HL-60/S4 treated with phorbol 12-myristate 13-acetate at 8.2 ng/mL for 4 days and 3 days (cell line): ENCODE measurements around the gene LHX1.

ENCODE experiments used
- in situ Hi-C: fragments of 300-500 bp; cut with MboI; formaldehyde crosslinking; loops from 2 replicates; pipeline ENCODE4 v1.15.0; 2022; ENCODE audit warnings: low sequenced_read_pairs

LHX1 gene

DNA sequence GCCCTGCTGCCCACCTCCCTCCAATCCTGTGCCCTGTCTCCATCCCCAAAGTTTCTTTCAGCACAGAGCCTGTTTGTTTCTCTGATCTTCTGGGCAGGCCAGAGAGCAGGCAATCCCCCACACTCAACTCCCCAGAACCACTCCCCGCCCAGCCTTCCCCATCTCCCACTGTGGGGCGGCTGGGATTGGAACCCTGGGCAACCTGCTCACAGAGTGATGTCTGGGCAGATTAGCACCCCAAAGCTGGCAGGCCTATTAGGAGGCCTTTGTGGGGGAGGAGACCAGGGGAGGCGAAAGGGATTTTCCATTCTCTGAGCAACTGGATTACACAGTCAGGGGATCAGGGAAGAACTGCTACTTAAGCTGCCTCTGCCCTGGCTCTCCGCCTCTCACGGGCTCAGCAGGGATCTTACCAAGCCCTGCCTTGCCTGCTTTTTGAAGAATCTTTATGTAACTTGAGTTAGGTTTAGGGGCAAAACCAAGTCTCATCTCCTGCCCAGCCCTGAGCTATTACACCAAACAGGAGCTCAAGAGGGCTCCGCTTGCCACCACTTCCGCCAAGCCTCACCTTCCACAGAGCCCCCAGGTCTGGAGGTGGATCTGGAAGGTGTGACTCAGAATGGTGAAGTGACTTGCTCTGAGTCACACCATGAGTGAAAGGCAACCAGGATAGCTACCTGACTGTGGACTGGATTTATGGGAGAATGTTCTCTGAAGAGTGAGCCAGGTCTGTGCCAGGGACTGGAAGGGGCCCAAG, 16.0 kb upstream of the LHX1 start:
- in situ Hi-C loops: no loop called here

DNA sequence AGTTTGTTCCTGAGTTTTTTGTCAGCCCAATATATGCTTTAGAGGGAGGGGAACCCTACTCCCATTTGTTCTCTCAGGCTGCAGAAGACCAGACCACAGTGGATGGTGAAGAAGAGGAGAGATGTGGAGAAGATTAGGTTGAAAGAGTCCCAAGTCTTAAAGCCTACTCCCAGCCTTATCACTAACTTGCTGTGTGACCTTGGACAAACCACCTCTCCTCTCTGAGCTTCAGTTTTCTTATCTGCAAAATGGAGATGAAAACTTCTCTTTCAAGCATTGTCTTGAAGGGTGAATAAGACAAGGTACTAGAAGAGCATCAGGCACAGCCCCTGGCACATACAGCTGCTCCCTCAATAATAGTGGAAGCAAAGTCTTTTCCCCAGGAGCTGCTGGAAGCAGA, 15.1 kb upstream of the LHX1 start:
- in situ Hi-C loops: no loop called here

DNA sequence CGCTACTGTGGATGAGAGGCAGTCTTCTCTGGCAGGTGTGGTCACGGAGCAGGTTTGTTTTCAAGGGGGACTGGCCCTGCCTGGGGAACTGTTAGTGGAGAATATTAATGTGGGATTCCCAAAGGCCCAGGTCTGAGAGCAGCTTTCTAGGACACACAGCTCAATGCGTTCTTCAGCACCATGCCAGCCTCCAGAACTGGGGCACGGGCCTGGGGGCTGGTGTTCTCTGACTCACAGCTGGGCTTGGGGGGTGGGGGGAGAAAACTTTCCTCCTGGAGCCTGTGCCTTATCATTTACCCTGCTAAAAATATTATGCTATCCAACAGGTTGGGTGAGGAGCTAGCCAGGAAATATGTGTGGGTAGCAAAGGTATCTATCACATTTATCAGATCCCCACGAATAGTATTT, 13.5 kb upstream of the LHX1 start:
- in situ Hi-C loops: no loop called here

DNA sequence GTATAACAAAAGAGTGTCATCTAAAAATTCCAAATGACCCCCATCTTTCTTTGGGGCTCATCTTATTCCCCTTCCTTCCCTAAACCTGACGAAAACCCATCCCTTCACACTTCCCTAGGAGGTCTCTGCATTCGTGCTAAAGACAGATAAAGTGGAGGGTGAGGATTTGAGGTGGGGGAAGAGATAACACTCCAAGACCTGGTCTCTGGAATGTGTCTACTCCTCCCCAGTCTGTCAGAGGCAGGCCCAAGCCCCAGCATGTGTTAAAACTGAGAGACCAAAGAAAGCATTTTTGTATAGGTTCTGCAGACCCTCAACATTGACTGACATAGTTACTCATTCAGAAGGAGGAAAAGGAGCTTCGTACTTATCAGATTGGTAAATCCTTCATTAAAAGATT, 11.0 kb upstream of the LHX1 start:
- in situ Hi-C loops: no loop called here

DNA sequence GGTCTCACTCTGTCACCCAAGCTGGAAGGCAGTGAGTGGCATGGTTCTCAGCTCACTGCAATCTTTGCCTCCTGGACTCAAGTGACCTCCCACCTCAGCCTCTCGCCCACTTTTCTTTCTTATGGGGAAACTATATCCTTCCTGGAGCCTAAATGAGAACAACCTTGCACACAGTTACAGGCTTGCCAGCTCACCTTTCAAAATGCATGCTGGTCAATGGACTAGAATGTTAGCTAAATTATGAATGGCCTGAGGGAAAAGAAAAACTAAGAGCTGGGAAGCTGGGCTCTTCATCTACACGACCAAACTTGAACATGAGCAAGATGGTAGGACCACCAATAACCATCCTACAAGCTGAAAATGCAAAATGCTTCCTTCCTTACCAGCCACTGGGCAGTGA, 10.6 kb upstream of the LHX1 start:
- in situ Hi-C loops: no loop called here

DNA sequence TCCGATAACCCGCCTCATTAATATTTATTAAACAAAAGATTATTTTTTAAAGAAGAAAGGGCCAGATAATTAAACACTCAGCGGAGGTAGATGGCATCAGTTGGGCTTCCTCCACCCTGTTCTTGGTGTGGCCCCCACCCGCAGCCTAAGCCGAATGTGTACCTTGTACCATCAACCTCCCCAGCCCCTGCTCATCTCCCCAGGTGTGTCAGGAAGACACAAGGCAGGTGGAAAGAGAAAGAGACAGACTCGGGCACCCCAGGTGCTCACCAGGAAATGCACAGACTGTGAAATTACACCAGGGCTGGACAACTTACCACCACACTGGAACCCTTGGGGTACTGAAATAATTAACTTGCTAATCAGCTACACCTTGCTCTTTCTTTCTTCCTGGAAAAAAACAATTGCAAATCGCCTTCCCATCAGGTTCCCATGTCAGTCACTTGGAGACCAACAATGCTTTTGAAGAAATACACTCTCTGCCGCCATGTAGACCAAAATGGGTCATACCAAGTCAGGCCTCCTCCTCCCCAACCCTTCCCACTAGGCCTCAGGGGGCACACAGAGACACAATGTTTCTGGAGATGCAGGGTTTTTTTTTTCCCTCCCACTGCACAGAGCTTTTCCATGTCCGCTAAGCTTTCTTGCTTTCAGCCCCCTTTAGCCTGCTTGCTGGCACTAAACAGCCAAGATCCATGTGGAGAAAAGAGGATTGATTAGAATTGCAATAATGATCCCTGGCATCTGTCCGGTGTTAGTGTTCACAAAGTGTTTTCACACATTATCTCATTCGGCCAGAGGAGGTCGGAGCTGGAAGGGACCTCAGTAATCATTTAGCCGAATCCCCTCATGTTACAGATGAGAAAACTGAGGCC, 8.6 kb upstream of the LHX1 start:
- in situ Hi-C loops: no loop called here

DNA sequence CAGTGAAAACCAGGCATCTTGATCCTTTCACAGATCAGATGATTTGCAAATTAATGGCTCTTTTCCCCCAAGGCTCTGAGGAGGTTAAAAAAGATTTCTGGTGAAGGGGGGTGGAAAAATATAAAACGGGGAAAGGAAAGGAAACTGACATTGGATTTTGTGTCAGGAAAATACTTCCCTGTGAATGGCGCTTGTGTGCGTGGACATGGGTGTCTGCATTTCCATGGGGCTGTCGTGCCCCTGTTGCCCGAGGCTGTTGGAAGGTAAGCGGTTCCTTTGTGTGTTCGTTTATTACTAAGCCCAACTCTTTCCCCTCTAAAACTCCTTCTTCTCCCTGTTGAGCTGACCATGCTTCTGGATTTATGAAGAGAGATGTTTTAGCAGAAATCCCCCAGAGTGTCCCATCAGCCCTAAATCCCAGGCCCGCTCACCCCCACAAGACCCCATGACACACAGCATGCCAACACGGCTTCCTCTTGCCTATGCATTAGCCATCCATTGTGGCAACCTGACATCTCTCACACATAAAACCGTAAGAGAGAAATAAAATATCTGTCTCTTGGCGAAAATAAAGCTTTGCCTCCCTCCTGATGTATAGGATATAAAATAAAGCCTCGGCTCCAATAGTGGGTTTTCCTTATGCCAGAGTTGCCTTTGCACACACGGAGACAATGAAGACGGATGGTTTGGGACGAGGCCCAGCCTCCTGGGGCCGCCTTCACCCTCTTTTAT, 7.3 kb upstream of the LHX1 start:
- in situ Hi-C loops: no loop called here

DNA sequence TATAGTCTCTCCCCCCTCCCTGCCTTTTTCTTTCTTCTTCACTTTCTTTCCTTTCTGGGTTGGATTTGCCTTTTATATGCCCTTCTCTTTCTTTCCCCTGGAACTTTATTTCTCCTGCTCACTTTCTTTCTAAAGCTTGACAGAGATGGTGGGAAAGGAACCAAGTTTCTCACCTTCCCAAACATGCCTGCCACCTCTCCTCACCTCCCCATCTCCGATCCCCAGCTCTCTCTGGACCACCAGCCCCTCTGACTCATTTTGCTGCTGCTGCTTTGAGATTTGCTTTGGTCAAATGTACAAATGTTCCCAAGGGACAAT, 6.7 kb upstream of the LHX1 start:
- in situ Hi-C loops: no loop called here

DNA sequence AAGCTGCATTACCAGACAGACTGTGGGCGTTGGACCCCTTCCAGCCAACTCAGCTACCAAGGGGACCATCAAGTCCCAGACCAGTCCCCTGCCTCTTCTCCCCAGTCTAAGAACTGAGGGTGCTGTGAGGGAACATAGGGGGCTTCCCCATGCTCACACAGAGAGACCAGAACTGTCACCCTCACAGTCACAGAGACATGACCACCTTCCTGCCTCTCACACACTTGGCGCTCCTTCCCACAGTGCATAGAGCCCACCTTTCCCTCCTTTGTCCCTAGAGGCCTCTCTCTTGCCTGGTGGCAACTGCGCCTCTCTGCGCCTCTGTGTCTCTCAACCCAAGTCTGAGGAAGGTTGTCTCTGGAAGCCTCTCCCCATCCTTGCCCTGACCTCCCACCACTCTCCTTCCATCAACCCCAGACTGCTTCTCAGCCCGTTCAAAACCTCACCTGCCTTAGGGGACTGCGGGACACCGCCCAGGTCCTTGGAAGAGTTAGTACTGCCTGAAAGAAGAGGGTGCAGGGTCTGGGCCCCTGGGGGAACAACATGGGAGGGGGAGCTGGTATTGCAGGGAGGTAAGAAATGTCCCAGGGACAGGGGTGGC, 6.1 kb upstream of the LHX1 start:
- in situ Hi-C loops: no loop called here

DNA sequence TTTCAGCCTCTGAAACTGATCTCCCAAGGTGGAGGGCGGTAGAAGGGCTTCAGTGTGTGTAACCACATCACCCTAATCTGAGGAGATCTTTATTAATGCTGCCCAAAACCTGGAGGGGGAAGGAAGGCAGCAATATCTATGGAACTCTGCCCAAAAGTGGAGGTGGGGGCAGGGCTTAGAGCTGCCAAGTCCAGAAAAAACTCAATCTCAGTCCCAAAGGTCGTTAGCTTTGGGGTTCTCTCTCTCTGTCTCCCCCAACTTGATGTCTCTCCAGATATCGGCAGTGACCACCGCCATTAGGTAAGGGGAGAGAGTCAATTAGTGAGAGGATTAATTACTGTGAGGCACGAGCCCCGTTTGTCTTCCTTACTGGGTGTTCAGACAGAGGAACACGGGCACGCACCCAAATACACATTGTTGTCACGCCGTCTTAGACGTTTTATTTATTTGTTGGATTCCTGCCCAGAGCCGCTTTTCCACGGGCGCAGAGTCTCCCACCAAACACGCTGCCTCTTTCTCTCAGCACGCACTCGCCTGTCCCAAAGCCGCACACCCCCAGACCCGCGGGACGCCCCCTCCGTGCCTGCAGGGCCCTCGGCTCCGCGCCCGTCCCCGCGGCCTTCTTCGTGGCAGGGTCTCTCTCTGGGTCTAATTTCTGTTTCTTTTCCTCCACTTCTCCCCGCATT, 5.4 kb upstream of the LHX1 start:
- in situ Hi-C loops: no loop called here

DNA sequence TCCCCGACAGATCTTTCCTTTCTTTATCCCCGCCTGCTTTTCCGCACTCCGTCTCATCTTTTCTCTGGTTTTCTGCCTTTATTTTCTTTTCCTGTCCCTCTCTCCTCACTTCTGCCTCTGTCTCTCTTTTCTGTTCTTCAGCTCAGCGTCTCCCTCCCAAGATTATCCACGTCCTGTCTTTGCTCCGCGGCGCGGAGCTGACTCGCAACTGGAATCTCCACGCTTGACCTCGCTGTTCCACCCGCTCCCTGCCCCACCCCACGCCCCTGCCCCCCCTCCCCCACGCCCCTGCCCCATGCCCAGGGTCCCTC, 4.9 kb upstream of the LHX1 start:
- in situ Hi-C loops: no loop called here

DNA sequence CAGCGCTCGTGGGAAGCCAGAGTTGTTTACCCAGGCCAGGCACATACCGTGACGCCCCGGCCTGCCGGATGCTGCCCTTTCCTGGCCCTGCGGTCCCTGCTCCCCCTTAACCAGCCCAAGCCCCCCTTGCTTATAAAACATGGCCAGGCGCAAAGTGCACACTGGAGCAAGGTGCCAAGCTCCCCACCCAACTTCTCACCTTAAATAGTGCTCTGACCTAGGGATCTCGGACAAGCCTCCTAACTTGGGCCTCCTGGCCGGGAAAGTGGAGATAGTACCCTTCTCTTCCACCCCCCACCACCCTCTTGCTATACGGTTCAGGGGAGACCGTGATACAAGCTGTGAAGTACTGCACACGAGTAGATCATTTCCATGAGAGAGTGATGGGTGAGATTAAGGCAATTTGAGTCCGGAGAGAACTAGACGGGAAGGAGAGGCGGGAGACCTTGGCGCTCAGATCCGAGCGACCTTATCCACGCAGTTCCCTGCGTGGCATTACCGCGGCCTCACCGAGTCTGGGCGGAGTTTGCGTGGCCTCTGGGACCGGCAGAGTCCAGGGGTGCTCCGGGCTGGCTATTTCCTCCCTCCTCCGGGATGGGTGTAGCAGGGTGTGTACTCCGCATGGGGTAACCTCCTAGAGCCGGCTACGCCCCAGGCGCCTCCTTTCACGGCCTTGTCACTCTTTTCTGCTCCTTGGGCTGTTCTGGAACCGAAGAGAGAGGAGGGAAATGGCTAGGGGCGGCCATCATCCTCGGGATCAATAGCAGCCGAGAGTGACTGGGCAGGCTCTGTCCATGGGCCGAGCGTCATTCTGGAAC, 4.4 kb upstream of the LHX1 start:
- in situ Hi-C loops: no loop called here

DNA sequence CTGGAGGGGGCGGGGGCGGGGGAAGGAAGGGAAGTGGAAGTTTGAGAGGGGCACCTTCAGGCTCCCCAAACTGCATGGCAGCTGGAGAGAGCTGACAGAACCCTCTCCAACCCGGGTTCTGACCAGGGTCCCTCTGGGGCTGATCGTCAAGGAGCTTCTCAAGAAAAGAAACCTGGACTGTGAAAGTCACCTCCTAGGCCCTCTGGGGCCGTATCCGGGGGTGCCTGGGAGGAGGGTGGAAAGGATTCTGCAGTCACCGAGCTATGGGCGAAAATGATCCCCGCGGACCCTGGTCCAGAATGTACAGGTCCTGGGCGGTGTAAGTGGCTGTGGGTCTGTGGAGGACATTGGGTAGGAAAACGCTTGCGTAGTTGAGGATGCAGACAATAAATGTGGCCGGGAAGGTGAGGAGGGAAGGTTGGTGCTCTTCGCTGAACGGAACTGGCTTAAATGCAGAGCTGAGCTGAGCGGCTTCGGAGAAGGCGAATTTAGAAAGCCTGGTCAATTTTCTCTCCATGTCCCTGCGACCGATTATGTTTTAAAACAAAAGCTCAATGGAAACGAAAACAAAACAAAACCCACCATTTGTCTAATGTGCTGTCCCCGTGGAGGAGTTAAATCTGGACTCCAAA, 3.6 kb upstream of the LHX1 start:
- in situ Hi-C loops: no loop called here

DNA sequence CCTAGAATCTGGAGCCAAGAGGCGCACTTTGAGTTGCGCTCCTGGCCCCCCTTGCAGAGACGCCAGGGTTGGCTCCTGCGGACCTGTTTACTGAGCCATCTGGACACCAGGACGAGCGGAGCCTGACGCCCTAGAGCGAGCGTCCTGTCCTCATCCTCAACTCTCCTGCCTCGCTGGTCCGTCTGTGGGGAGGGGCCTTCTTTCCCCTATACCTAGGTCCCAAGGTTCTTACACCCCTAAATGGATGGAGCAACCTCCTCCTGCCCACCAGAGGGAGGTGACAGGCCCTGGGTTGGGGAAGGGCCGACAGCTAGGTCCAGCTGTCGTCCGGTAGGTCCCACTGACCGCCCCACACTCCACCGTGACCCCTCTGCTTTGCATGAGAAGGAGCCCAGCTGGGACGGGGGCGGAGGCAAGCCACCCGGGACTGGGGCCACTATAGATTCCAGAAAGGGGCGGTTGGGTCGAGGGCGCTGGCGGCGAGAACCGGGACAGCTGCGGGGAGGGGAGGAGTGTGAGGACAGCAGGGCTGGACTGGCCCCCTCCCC, 3.1 kb upstream of the LHX1 start:
- in situ Hi-C loops: no loop called here

DNA sequence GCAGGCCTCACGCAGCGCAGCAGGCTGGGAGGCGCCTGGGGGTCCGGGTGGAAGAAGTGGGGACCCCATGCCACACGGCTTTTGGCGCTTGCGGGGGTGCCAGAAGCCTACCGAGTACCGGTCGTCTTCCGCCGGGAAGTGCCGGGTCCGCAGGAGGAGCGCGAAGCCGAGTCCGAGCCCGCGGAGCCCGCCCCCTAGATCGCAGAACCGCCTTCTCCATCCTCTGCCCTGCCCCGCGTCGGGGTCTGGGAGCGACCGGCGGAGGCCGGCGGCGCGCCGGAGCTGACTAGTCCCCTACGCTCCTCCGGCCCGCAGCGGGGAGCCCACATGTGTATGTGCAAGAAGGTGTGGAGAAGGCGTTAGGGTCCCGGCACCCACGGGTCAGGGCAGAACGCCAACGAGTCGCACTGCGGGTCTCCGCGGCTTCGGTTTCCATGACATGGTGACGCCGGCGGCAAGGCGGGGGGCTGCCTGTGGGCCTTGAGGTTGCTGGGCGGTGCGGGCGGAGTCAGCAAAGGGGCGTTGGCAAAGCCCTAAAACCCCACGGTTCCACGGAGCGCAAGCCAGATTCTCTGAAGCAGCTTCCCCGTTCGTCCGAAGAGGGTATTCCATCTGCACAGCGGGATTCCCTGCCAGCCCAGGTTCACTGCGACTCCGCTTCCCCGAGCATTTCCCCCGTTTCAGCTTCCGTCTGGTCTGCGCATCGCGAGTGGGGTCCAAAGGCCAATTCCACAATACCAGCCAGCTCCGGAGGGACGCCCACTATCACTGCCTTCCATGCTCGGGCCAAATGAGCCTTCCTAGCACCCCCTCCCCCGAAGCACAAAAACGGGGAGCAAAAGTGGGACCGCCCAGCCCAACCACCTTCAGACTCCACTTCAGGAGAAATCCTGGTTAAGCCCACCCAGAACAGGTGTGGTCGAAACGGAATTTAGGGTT, 2.3 kb upstream of the LHX1 start:
- in situ Hi-C loops: no loop called here

DNA sequence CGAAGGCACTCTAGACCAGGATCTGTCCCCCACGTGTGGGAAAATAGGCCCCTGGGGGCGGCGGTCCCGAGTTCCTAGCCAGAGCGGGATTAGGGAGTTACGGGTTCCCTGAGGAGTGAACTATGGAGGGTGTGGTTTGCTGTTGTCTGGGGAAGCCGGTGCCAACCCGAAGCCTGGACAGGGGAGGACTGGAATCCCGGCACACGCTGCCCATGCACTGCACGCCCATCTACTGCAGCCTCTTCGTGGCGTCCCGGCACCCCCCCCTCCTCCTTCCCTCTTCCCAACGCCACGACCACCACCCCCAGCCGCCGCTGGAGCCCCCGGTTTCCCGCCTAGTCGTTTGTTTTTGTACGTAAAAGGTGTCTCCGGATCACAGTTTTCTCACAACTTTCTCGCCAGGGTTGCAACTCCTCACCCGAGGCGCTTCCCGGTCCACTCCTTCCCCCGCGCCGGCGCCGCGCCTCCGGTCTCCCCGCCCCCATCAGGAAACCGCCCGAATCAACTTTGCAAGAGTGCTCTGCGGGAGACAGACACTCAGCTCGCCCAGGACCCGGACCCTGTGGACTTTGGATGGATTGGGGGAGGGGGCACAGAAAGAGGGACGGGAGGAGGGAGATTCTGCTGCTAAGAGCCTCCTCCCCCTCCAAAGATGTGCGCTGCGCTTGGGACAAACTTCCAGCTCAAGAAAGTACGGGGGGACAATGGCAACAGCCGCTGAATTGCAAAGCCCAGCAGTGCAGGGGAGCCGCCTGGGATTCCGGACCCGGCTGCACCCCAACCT, 1.4 kb upstream of the LHX1 start:
- in situ Hi-C loops: no loop called here

DNA sequence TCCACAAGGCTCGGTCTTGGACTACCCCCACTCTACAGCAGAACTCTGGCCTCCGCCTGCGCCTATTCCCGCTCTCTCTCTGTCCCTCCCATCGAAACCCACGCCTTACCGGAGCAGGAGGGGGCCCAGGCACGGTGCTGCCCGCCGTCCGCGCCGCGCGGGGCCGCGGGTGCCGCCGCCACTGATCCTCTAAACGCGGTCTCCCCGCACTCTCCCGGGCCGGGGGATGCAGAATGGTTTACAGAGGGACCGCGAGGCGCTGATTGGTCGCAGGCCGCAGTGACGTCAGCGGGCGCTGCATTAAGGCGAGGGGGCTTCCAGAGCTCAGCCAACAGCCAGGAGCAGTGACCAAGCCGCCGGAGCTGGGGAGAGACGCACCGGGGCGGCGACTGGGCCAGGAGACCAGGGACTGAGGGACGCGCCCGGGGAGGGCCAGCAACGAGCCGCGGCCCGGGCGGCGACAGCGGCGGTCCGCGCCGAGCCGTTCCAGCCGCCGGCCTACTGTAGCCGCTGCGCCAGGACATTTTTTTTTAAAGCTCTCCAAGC, 747 bp upstream of the LHX1 start:
- in situ Hi-C loops: no loop called here
